ENCODE results near the gene NACC2.
"Not testable (repeated sequence)": the region's sequence is repeated elsewhere in the genome, so short reads cannot be mapped to it uniquely, and the experiment has no call there.

Gene NACC2

GRCh38 chr9:136078024-136078423 is 17.1 kb downstream of the NACC2 start:
- no peak overlapping the region for H3K4me3 ChIP-seq (ENCODE audit: low read length)
- DNase-seq (ENCODE audit: low read depth), result no peak
- TF ChIP-seq CTCF (conservative IDR thresholded peaks at IDR 0.05; ENCODE audit: low read length), result no peak

- no peak for DNase-seq (ENCODE audit: low read depth)
- TF ChIP-seq CTCF (conservative IDR thresholded peaks at IDR 0.05; ENCODE audit: low read length), result no peak
- no peak overlapping the region for H3K4me3 ChIP-seq (ENCODE audit: low read length)
These were observed 17.6 kb downstream of the NACC2 start for GRCh38 chr9:136077491-136077890.

GRCh38 chr9:136075881-136076678 is 19.0 kb downstream of the NACC2 start:
- no peak for TF ChIP-seq CTCF (conservative IDR thresholded peaks at IDR 0.05; ENCODE audit: low read length)
- no peak overlapping the region for H3K4me3 ChIP-seq (ENCODE audit: low read length)
- DNase-seq (ENCODE audit: low read depth), result no peak

GRCh38 chr9:136075134-136075841 is 19.8 kb downstream of the NACC2 start:
- no peak for TF ChIP-seq CTCF (conservative IDR thresholded peaks at IDR 0.05; ENCODE audit: low read length)
- no peak for DNase-seq (ENCODE audit: low read depth)
- H3K4me3 ChIP-seq (ENCODE audit: low read length), result no peak overlapping the region

- no peak overlapping the region for H3K4me3 ChIP-seq (ENCODE audit: low read length)
- no peak for TF ChIP-seq CTCF (conservative IDR thresholded peaks at IDR 0.05; ENCODE audit: low read length)
- no peak for DNase-seq (ENCODE audit: low read depth)
These were observed 20.4 kb downstream of the NACC2 start for GRCh38 chr9:136074706-136075105.

- DNase-seq (ENCODE audit: low read depth), result no peak
- no peak for TF ChIP-seq CTCF (conservative IDR thresholded peaks at IDR 0.05; ENCODE audit: low read length)
- no peak overlapping the region for H3K4me3 ChIP-seq (ENCODE audit: low read length)
These were observed 32.2 kb downstream of the NACC2 start for GRCh38 chr9:136062657-136063439.

- not testable (repeated sequence) for H3K4me3 ChIP-seq (ENCODE audit: low read length); DNase-seq (ENCODE audit: low read depth)
These were observed 33.2 kb downstream of the NACC2 start for GRCh38 chr9:136061916-136062315.

All from AG10803 (cell line).